ENCODE measurements around the gene PACRG.
A peak's percentile ranks its signal among the peaks of the same experiment; 100 is the strongest.

The PACRG gene

GRCh38 chr6:162833776-162834175, 106.0 kb downstream of the PACRG start:
- no peak overlapping the region for H2BK120ac ChIP-seq (ENCODE audit: low read depth, low read length)
- no peak overlapping the region for H3K14ac ChIP-seq (ENCODE audit: low read length in 2 of 2)
- H3K18ac ChIP-seq (ENCODE audit: low read depth in 1 of 2, low read length in 2 of 2), result no peak overlapping the region
- no peaks in the 10 kb centered on the region for H3K27me3 ChIP-seq (ENCODE audit: control insufficient read depth in 1 of 2, insufficient read depth in 1 of 2, low read length in 2 of 2)
- H3K9me3 ChIP-seq (ENCODE audit: control insufficient read depth, low read length), result no peaks in the 10 kb centered on the region
- 89% methylated on average over 1 of the region's 4 CpGs for WGBS
- no peak overlapping the region for H3K9ac ChIP-seq (ENCODE audit: low read length)
- H3K4me3 ChIP-seq (ENCODE audit: insufficient read depth in 1 of 2, low read depth in 1 of 2, low read length in 2 of 2), result no peak overlapping the region
- no peak overlapping the region for H3K4me2 ChIP-seq (ENCODE audit: low read length, poor library complexity, severe bottlenecking)
- no peak overlapping the region for H2BK12ac ChIP-seq (ENCODE audit: low read length in 2 of 2)
- no peak for DNase-seq
- no peaks in the 10 kb centered on the region for H3K4me1 ChIP-seq (ENCODE audit: control insufficient read depth, insufficient read depth, low read depth, low read length)
- no peak overlapping the region for H4K91ac ChIP-seq (ENCODE audit: low read length)
- no peak overlapping the region for H3K23ac ChIP-seq (ENCODE audit: low read length in 2 of 2)
- no peaks in the 10 kb centered on the region for H3K36me3 ChIP-seq (ENCODE audit: control insufficient read depth in 1 of 2, insufficient read depth in 2 of 2, low read depth in 1 of 2, low read length in 2 of 2)
- H3K27ac ChIP-seq (ENCODE audit: low read length, poor library complexity, severe bottlenecking), result no peak overlapping the region
- no peak overlapping the region for H2AFZ ChIP-seq (ENCODE audit: low read depth, low read length)
- no peak overlapping the region for H2BK15ac ChIP-seq (ENCODE audit: low read depth, poor library complexity, severe bottlenecking)
- H3K79me1 ChIP-seq (replicated peaks; ENCODE audit: low read length, poor library complexity, severe bottlenecking), result no peaks in the 10 kb centered on the region
- H4K8ac ChIP-seq (ENCODE audit: low read length), result no peak overlapping the region
- H3K4ac ChIP-seq (ENCODE audit: low read depth in 1 of 2, low read length in 2 of 2), result no peak overlapping the region
- no peak overlapping the region for H2AK5ac ChIP-seq (ENCODE audit: low read length, severe bottlenecking)
- no peak overlapping the region for H2BK5ac ChIP-seq (ENCODE audit: low read depth, low read length, poor library complexity, severe bottlenecking)

- Histone ChIP-seq H2BK5ac (ENCODE audit: low read depth, low read length, poor library complexity, severe bottlenecking) (no peak overlapping the region), H3K18ac (ENCODE audit: low read depth in 1 of 2, low read length in 2 of 2) (no peak overlapping the region), H3K9ac (ENCODE audit: low read length) (no peak overlapping the region), H3K23ac (ENCODE audit: low read length in 2 of 2) (no peak overlapping the region), H3K27ac (ENCODE audit: low read length, poor library complexity, severe bottlenecking) (no peak overlapping the region), H2BK120ac (ENCODE audit: low read depth, low read length) (no peak overlapping the region), H4K91ac (ENCODE audit: low read length) (no peak overlapping the region), H3K36me3 (ENCODE audit: control insufficient read depth in 1 of 2, insufficient read depth in 2 of 2, low read depth in 1 of 2, low read length in 2 of 2) (no peaks in the 10 kb centered on the region), H2BK12ac (ENCODE audit: low read length in 2 of 2) (no peak overlapping the region), H3K4me3 (ENCODE audit: insufficient read depth in 1 of 2, low read depth in 1 of 2, low read length in 2 of 2) (no peak overlapping the region), H3K14ac (ENCODE audit: low read length in 2 of 2) (no peak overlapping the region), H3K4ac (ENCODE audit: low read depth in 1 of 2, low read length in 2 of 2) (no peak overlapping the region), H3K4me2 (ENCODE audit: low read length, poor library complexity, severe bottlenecking) (no peak overlapping the region), H3K9me3 (ENCODE audit: control insufficient read depth, low read length) (no peaks in the 10 kb centered on the region), H4K8ac (ENCODE audit: low read length) (no peak overlapping the region), H3K79me1 (replicated peaks; ENCODE audit: low read length, poor library complexity, severe bottlenecking) (no peaks in the 10 kb centered on the region), H2BK15ac (ENCODE audit: low read depth, poor library complexity, severe bottlenecking) (no peak overlapping the region), H2AFZ (ENCODE audit: low read depth, low read length) (no peak overlapping the region), H3K27me3 (ENCODE audit: control insufficient read depth in 1 of 2, insufficient read depth in 1 of 2, low read length in 2 of 2) (no peaks in the 10 kb centered on the region), H3K4me1 (ENCODE audit: control insufficient read depth, insufficient read depth, low read depth, low read length) (peaks cover 2% of the 10 kb centered on the region), H2AK5ac (ENCODE audit: low read length, severe bottlenecking) (no peak overlapping the region)
- DNase-seq, result no peak
- WGBS, result 57% methylated on average over 9 of the region's 9 CpGs
These were observed 118.2 kb downstream of the PACRG start for GRCh38 chr6:162845972-162846371.

GRCh38 chr6:162846723-162847122, 118.9 kb downstream of the PACRG start:
- Histone ChIP-seq H2BK5ac (ENCODE audit: low read depth, low read length, poor library complexity, severe bottlenecking) (no peak overlapping the region), H2AK5ac (ENCODE audit: low read length, severe bottlenecking) (no peak overlapping the region), H4K91ac (ENCODE audit: low read length) (no peak overlapping the region), H3K23ac (ENCODE audit: low read length in 2 of 2) (no peak overlapping the region), H3K4ac (ENCODE audit: low read depth in 1 of 2, low read length in 2 of 2) (no peak overlapping the region), H3K14ac (ENCODE audit: low read length in 2 of 2) (peak overlapping the region in 1 of 2 experiments; percentile 35), H2BK15ac (ENCODE audit: low read depth, poor library complexity, severe bottlenecking) (no peak overlapping the region), H3K18ac (ENCODE audit: low read depth in 1 of 2, low read length in 2 of 2) (peak overlapping the region in 1 of 2 experiments; percentile 5), H3K4me3 (ENCODE audit: insufficient read depth in 1 of 2, low read depth in 1 of 2, low read length in 2 of 2) (no peak overlapping the region), H3K4me2 (ENCODE audit: low read length, poor library complexity, severe bottlenecking) (no peak overlapping the region), H3K79me1 (replicated peaks; ENCODE audit: low read length, poor library complexity, severe bottlenecking) (no peaks in the 10 kb centered on the region), H2AFZ (ENCODE audit: low read depth, low read length) (no peak overlapping the region), H4K8ac (ENCODE audit: low read length) (no peak overlapping the region), H3K27ac (ENCODE audit: low read length, poor library complexity, severe bottlenecking) (no peak overlapping the region), H2BK120ac (ENCODE audit: low read depth, low read length) (no peak overlapping the region), H3K9ac (ENCODE audit: low read length) (no peak overlapping the region), H3K36me3 (ENCODE audit: control insufficient read depth in 1 of 2, insufficient read depth in 2 of 2, low read depth in 1 of 2, low read length in 2 of 2) (no peaks in the 10 kb centered on the region), H3K9me3 (ENCODE audit: control insufficient read depth, low read length) (no peaks in the 10 kb centered on the region), H3K27me3 (ENCODE audit: control insufficient read depth in 1 of 2, insufficient read depth in 1 of 2, low read length in 2 of 2) (no peaks in the 10 kb centered on the region), H3K4me1 (ENCODE audit: control insufficient read depth, insufficient read depth, low read depth, low read length) (peaks cover 2% of the 10 kb centered on the region), H2BK12ac (ENCODE audit: low read length in 2 of 2) (no peak overlapping the region)
- no peak for DNase-seq
- 91% methylated on average over 6 of the region's 6 CpGs for WGBS

- H3K23ac ChIP-seq (ENCODE audit: low read length in 2 of 2), result no peak overlapping the region
- H2AFZ ChIP-seq (ENCODE audit: low read depth, low read length), result no peak overlapping the region
- H3K79me1 ChIP-seq (replicated peaks; ENCODE audit: low read length, poor library complexity, severe bottlenecking), result no peaks in the 10 kb centered on the region
- no peak for DNase-seq
- no peak overlapping the region for H3K4me3 ChIP-seq (ENCODE audit: insufficient read depth in 1 of 2, low read depth in 1 of 2, low read length in 2 of 2)
- no peak overlapping the region for H4K8ac ChIP-seq (ENCODE audit: low read length)
- H3K14ac ChIP-seq (ENCODE audit: low read length in 2 of 2), result no peak overlapping the region
- no peak overlapping the region for H3K9ac ChIP-seq (ENCODE audit: low read length)
- H3K18ac ChIP-seq (ENCODE audit: low read depth in 1 of 2, low read length in 2 of 2), result no peak overlapping the region
- H2AK5ac ChIP-seq (ENCODE audit: low read length, severe bottlenecking), result no peak overlapping the region
- no peak overlapping the region for H3K4me2 ChIP-seq (ENCODE audit: low read length, poor library complexity, severe bottlenecking)
- H3K4me1 ChIP-seq (ENCODE audit: control insufficient read depth, insufficient read depth, low read depth, low read length), result peaks cover 3% of the 10 kb centered on the region
- no peaks in the 10 kb centered on the region for H3K27me3 ChIP-seq (ENCODE audit: control insufficient read depth in 1 of 2, insufficient read depth in 1 of 2, low read length in 2 of 2)
- no peak overlapping the region for H2BK5ac ChIP-seq (ENCODE audit: low read depth, low read length, poor library complexity, severe bottlenecking)
- no peak overlapping the region for H4K91ac ChIP-seq (ENCODE audit: low read length)
- H3K27ac ChIP-seq (ENCODE audit: low read length, poor library complexity, severe bottlenecking), result no peak overlapping the region
- H2BK12ac ChIP-seq (ENCODE audit: low read length in 2 of 2), result no peak overlapping the region
- no peak overlapping the region for H2BK15ac ChIP-seq (ENCODE audit: low read depth, poor library complexity, severe bottlenecking)
- H3K9me3 ChIP-seq (ENCODE audit: control insufficient read depth, low read length), result no peaks in the 10 kb centered on the region
- H3K36me3 ChIP-seq (ENCODE audit: control insufficient read depth in 1 of 2, insufficient read depth in 2 of 2, low read depth in 1 of 2, low read length in 2 of 2), result no peaks in the 10 kb centered on the region
- WGBS, result 78% methylated on average over 4 of the region's 4 CpGs
- no peak overlapping the region for H2BK120ac ChIP-seq (ENCODE audit: low read depth, low read length)
- no peak overlapping the region for H3K4ac ChIP-seq (ENCODE audit: low read depth in 1 of 2, low read length in 2 of 2)
These were observed 121.5 kb downstream of the PACRG start for GRCh38 chr6:162849269-162849668.
